ENCODE results near the gene CCDC157.

GRCh38 chr22:30371981-30372380 lies 15.2 kb downstream of the CCDC157 start:
- TF ChIP-seq POLR2AphosphoS5 (IDR thresholded peaks at IDR 0.05): no peak
- TF ChIP-seq, protein P1, sequence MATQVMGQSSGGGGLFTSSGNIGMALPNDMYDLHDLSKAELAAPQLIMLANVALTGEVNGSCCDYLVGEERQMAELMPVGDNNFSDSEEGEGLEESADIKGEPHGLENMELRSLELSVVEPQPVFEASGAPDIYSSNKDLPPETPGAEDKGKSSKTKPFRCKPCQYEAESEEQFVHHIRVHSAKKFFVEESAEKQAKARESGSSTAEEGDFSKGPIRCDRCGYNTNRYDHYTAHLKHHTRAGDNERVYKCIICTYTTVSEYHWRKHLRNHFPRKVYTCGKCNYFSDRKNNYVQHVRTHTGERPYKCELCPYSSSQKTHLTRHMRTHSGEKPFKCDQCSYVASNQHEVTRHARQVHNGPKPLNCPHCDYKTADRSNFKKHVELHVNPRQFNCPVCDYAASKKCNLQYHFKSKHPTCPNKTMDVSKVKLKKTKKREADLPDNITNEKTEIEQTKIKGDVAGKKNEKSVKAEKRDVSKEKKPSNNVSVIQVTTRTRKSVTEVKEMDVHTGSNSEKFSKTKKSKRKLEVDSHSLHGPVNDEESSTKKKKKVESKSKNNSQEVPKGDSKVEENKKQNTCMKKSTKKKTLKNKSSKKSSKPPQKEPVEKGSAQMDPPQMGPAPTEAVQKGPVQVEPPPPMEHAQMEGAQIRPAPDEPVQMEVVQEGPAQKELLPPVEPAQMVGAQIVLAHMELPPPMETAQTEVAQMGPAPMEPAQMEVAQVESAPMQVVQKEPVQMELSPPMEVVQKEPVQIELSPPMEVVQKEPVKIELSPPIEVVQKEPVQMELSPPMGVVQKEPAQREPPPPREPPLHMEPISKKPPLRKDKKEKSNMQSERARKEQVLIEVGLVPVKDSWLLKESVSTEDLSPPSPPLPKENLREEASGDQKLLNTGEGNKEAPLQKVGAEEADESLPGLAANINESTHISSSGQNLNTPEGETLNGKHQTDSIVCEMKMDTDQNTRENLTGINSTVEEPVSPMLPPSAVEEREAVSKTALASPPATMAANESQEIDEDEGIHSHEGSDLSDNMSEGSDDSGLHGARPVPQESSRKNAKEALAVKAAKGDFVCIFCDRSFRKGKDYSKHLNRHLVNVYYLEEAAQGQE (IDR thresholded peaks at IDR 0.05; ENCODE audit: borderline replicate concordance): no peak
- TF ChIP-seq TAF1 (IDR thresholded peaks at IDR 0.05; ENCODE audit: low read depth): no peak
- no peak for TF ChIP-seq RAD21 (conservative IDR thresholded peaks at IDR 0.05)
- no peak for TF ChIP-seq CTCF (IDR thresholded peaks at IDR 0.05; ENCODE audit: poor library complexity, severe bottlenecking)
